ENCODE data around the gene BRD2. TPM values are rescaled to one million over a fixed set of nuclear protein-coding genes. Genes with fewer than 3 reads are reported as not detected.

Gene BRD2
- total RNA-seq, 1 experiment from 2014 or later, result 157 TPM

DNA sequence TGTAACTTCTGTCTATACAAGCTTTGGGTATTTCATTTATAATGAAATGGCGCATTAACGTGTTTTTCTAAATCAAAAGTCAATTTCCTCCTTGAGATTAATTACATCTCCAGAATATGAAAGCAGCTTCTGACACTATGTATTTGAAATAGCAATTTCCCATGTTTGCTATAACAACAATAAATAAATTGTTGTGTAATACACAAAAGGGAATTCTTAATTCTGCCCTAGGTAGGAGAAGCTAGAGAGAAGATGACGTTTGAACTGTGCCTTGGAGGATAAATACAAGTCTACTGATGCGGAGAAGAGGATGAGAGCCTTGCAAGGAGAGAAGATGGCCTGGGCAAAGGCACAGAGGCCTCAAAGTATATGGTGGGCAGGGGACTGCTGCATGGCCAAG is 48.6 kb downstream of the BRD2 start:
- no peak overlapping the region for H2AFZ ChIP-seq
- H3K27ac ChIP-seq, result no peak overlapping the region
- intact Hi-C loops (cut with micrococcal nuclease; ENCODE audit: unreplicated experiment), result loop anchor here (10.0 kb wide), 1 partner anchor 128 kb away; no protein-coding TSS in a partner anchor
- DNase-seq, result no peak
- H3K4me3 ChIP-seq, result no peak overlapping the region
- H3K4me1 ChIP-seq (replicated peaks; ENCODE audit: insufficient read depth), result no peaks in the 10 kb centered on the region
- CTCF ChIA-PET, result interaction anchor here (0.5 kb wide), 1 partner anchor 101 kb away, joined by 3 read pairs; no protein-coding TSS in a partner anchor
- no peaks in the 10 kb centered on the region for H3K79me2 ChIP-seq (ENCODE audit: low read depth)
- POLR2A ChIA-PET (ENCODE audit: unreplicated experiment), result no interaction called here
- H3K27me3 ChIP-seq (ENCODE audit: insufficient read depth, low read depth), result peaks cover 93% of the 10 kb centered on the region
- H3F3A ChIP-seq (ENCODE audit: insufficient read depth, low read depth), result no peaks in the 10 kb centered on the region
- no peaks in the 10 kb centered on the region for H3K9me3 ChIP-seq (ENCODE audit: insufficient read depth, low read depth)
- no peaks in the 10 kb centered on the region for H3K9me2 ChIP-seq (ENCODE audit: insufficient read depth)
- no peaks in the 10 kb centered on the region for H4K20me1 ChIP-seq (ENCODE audit: insufficient read depth)
- no TSS peak for BruUV-seq (replicated peaks)
- no peak overlapping the region for H3K4me2 ChIP-seq
- TF ChIP-seq EZH2 (IDR thresholded peaks at IDR 0.05; ENCODE audit: low read depth), result no peak
- TF ChIP-seq, protein P1, sequence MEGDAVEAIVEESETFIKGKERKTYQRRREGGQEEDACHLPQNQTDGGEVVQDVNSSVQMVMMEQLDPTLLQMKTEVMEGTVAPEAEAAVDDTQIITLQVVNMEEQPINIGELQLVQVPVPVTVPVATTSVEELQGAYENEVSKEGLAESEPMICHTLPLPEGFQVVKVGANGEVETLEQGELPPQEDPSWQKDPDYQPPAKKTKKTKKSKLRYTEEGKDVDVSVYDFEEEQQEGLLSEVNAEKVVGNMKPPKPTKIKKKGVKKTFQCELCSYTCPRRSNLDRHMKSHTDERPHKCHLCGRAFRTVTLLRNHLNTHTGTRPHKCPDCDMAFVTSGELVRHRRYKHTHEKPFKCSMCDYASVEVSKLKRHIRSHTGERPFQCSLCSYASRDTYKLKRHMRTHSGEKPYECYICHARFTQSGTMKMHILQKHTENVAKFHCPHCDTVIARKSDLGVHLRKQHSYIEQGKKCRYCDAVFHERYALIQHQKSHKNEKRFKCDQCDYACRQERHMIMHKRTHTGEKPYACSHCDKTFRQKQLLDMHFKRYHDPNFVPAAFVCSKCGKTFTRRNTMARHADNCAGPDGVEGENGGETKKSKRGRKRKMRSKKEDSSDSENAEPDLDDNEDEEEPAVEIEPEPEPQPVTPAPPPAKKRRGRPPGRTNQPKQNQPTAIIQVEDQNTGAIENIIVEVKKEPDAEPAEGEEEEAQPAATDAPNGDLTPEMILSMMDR (conservative IDR thresholded peaks at IDR 0.05), result no peak
- no peaks in the 10 kb centered on the region for H3K36me3 ChIP-seq (ENCODE audit: low read depth)

DNA sequence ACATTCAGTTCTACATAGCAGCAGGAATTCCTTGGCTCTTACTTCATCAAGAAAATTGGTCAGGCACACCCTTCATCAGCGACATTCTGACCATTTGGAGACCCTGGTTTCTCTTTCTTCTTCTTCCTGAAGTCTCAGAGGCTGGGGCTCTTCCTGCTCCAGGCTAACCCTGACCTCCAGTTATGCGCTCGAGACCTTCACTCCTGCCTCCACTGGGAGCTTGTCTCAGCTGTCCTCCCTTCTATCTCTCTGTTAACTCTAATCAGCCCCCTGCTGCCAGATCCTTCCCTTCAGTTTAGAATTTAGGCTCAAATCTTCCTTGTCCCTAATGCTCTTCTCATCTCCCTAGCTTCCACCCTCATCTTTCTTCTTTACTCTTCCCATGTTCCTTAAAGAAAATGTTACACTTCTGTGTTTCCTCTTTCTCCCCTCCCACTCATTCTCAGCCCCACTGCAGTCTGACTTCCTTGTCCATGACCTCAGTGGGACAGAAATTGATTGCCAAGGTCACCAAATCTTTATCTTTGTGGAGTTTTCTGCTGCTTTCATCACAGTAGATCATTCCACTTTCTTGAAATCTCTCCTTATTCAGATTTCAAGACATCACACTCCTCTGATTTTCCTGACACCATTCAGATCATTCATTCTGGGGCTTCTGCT is 49.4 kb downstream of the BRD2 start:
- BruUV-seq (replicated peaks), result no TSS peak
- no peak overlapping the region for H2AFZ ChIP-seq
- H3K4me2 ChIP-seq, result no peak overlapping the region
- no peaks in the 10 kb centered on the region for H3K9me2 ChIP-seq (ENCODE audit: insufficient read depth)
- no peak overlapping the region for H3K27ac ChIP-seq
- no peaks in the 10 kb centered on the region for H3K4me1 ChIP-seq (replicated peaks; ENCODE audit: insufficient read depth)
- H3K36me3 ChIP-seq (ENCODE audit: low read depth), result no peaks in the 10 kb centered on the region
- TF ChIP-seq, protein P1 (conservative IDR thresholded peaks at IDR 0.05), result no peak
- TF ChIP-seq EZH2 (IDR thresholded peaks at IDR 0.05; ENCODE audit: low read depth), result no peak
- H3K9me3 ChIP-seq (ENCODE audit: insufficient read depth, low read depth), result no peaks in the 10 kb centered on the region
- peaks cover 94% of the 10 kb centered on the region for H3K27me3 ChIP-seq (ENCODE audit: insufficient read depth, low read depth)
- no peaks in the 10 kb centered on the region for H3K79me2 ChIP-seq (ENCODE audit: low read depth)
- ChIA-PET CTCF (no interaction called here), POLR2A (ENCODE audit: unreplicated experiment) (no interaction called here)
- no peak overlapping the region for H3K4me3 ChIP-seq
- H4K20me1 ChIP-seq (ENCODE audit: insufficient read depth), result no peaks in the 10 kb centered on the region
- no peak for DNase-seq
- intact Hi-C loops (cut with micrococcal nuclease; ENCODE audit: unreplicated experiment), result loop anchor here (10.0 kb wide), 1 partner anchor 127 kb away; no protein-coding TSS in a partner anchor
- no peaks in the 10 kb centered on the region for H3F3A ChIP-seq (ENCODE audit: insufficient read depth, low read depth)

DNA sequence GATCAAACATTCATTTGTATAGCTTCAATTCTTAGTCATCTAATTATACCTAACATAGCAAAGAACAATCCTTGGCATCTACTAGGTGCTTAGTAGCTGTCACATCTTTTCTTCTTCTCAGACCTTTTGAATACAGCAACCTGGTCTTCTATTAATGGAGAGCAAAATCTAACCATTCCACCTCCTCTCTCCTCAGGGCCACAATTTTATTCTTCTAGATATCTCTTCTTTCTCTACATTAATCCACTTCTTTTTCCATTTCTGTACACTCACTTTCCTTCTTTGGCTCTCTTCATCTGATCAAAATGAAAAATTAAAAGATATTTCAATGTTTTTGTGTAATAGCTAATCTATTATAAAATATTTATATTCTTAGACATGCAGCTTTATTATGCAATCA is 50.0 kb downstream of the BRD2 start:
- Histone ChIP-seq H3F3A (ENCODE audit: insufficient read depth, low read depth) (no peaks in the 10 kb centered on the region), H4K20me1 (ENCODE audit: insufficient read depth) (no peaks in the 10 kb centered on the region), H3K27ac (no peak overlapping the region), H3K9me3 (ENCODE audit: insufficient read depth, low read depth) (no peaks in the 10 kb centered on the region), H3K27me3 (ENCODE audit: insufficient read depth, low read depth) (peaks cover 92% of the 10 kb centered on the region), H3K4me3 (no peak overlapping the region), H3K4me1 (replicated peaks; ENCODE audit: insufficient read depth) (no peaks in the 10 kb centered on the region), H3K36me3 (ENCODE audit: low read depth) (no peaks in the 10 kb centered on the region), H3K4me2 (no peak overlapping the region), H2AFZ (no peak overlapping the region), H3K9me2 (ENCODE audit: insufficient read depth) (no peaks in the 10 kb centered on the region), H3K79me2 (ENCODE audit: low read depth) (no peaks in the 10 kb centered on the region)
- intact Hi-C loops (cut with micrococcal nuclease; ENCODE audit: unreplicated experiment), result loop anchor here (10.0 kb wide), 1 partner anchor 126 kb away; no protein-coding TSS in a partner anchor
- no peak for TF ChIP-seq EZH2 (IDR thresholded peaks at IDR 0.05; ENCODE audit: low read depth)
- TF ChIP-seq, protein P1 (conservative IDR thresholded peaks at IDR 0.05), result no peak
- BruUV-seq (replicated peaks), result no TSS peak
- ChIA-PET POLR2A (ENCODE audit: unreplicated experiment) (no interaction called here), CTCF (interaction anchor here (0.6 kb wide), 1 partner anchor 727 kb away, joined by 3 read pairs; no protein-coding TSS in a partner anchor)
- no peak for DNase-seq

Measured in PC-9 (cell line).